Stimulated activated CD8-positive, alpha-beta memory T cell treated with anti-CD3 and anti-CD28 coated beads, Interleukin-2, amount 100 ng/mL, for 48 hours (primary cell): ENCODE data around the gene MEGF8.
A peak's percentile ranks its signal among the peaks of the same experiment; 100 is the strongest.

ENCODE experiments used
- DNase-seq, 2 donors: peaks; one replicate each; pipeline ENCODE4 v3.0.0-alpha.2; 2020; ENCODE audit warnings: low read depth in 2 of 2

Gene MEGF8

GRCh38 chr19:42286349-42287016, 39.0 kb upstream of the MEGF8 start:
- no peak for DNase-seq

- no peak for DNase-seq
Observed at GRCh38 chr19:42287017-42287826, 38.2 kb upstream of the MEGF8 start.

- no peak for DNase-seq
Observed at GRCh38 chr19:42287827-42288107, 37.7 kb upstream of the MEGF8 start.

- no peak for DNase-seq
Observed at GRCh38 chr19:42288387-42288786, 37.0 kb upstream of the MEGF8 start.

GRCh38 chr19:42288881-42289555, 36.4 kb upstream of the MEGF8 start:
- DNase-seq: no peak

GRCh38 chr19:42289556-42290041, 35.8 kb upstream of the MEGF8 start:
- DNase-seq: no peak

- DNase-seq: no peak
Observed at GRCh38 chr19:42290136-42290522, 35.3 kb upstream of the MEGF8 start.

GRCh38 chr19:42290523-42291434, 34.7 kb upstream of the MEGF8 start:
- DNase-seq: peak; percentile 49 to 51

- DNase-seq: no peak
Observed at GRCh38 chr19:42291435-42291810, 34.0 kb upstream of the MEGF8 start.

- DNase-seq: no peak
Observed at GRCh38 chr19:42292042-42292960, 33.1 kb upstream of the MEGF8 start.

- no peak for DNase-seq
Observed at GRCh38 chr19:42292963-42293362, 32.5 kb upstream of the MEGF8 start.

- DNase-seq: no peak
Observed at GRCh38 chr19:42293540-42293939, 31.9 kb upstream of the MEGF8 start.

- no peak for DNase-seq
Observed at GRCh38 chr19:42293948-42294347, 31.5 kb upstream of the MEGF8 start.

- no peak for DNase-seq
Observed at GRCh38 chr19:42294471-42295137, 30.8 kb upstream of the MEGF8 start.

GRCh38 chr19:42295342-42295741, 30.1 kb upstream of the MEGF8 start:
- DNase-seq: no peak

GRCh38 chr19:42295831-42296525, 29.5 kb upstream of the MEGF8 start:
- peak; percentile 83 to 89 for DNase-seq

GRCh38 chr19:42297039-42297438, 28.4 kb upstream of the MEGF8 start:
- no peak for DNase-seq

GRCh38 chr19:42301646-42302203, 23.7 kb upstream of the MEGF8 start, which contains the start of gene PRR19:
Gene PRR19 (plus strand): TSS chr19:42302132. CDS start chr19:42309585, 7,453 bp downstream.
- DNase-seq: no peak

GRCh38 chr19:42303101-42303464, 22.4 kb upstream of the MEGF8 start:
- DNase-seq: no peak
